SJCRH30 (cell line): Measurements from ENCODE around the gene APBB2. TPM values are rescaled to one million over a fixed set of nuclear protein-coding genes. Genes with fewer than 3 reads are reported as not detected.

Experiments used
- DNase-seq, 2 experiments: peaks; one replicate each; pipeline ENCODE4 v3.0.0-alpha.2; 2015 to 2020
- H3K27ac ChIP-seq: fragments of 250-450 bp; sonication (Bioruptor Pico); 2 replicates; pipeline ENCODE4 v1.5.1; 2020; ENCODE audit warnings: mild to moderate bottlenecking, moderate library complexity
- H3K27me3 ChIP-seq: fragments of 250-450 bp; sonication (Bioruptor Pico); 2 replicates; pipeline ENCODE4 v1.5.1; 2020; ENCODE audit warnings: mild to moderate bottlenecking, moderate library complexity
- H3K36me3 ChIP-seq: fragments of 250-450 bp; sonication (Bioruptor Pico); 2 replicates; pipeline ENCODE4 v1.5.1; 2020; ENCODE audit warnings: mild to moderate bottlenecking, moderate library complexity
- H3K4me1 ChIP-seq: fragments of 250-450 bp; sonication (Bioruptor Pico); 2 replicates; pipeline ENCODE4 v1.5.1; 2020; ENCODE audit warnings: mild to moderate bottlenecking, moderate library complexity
- H3K4me3 ChIP-seq: fragments of 250-450 bp; sonication (Bioruptor Pico); 2 replicates; pipeline ENCODE4 v1.5.1; 2020; ENCODE audit warnings: mild to moderate bottlenecking, moderate library complexity
- H3K9me3 ChIP-seq: fragments of 250-450 bp; sonication (Bioruptor Pico); replicated peaks from 2 replicates; pipeline ENCODE4 v1.5.1; 2020; ENCODE audit warnings: mild to moderate bottlenecking, moderate library complexity
- total RNA-seq: library from RNA; depleted of rRNA; stranded (reverse); fragments of >200 nt; shearing (Covaris generic); gene quantifications from 2 replicates; pipeline ENCODE4 v1.2.3, GENCODE V29; 2014

APBB2 gene
- total RNA-seq, 1 experiment from 2014 or later: 89.7 TPM

GRCh38 chr4:41209187-41209586 is 5.2 kb downstream of the APBB2 start:
- Histone ChIP-seq H3K36me3 (peaks cover 4% of the 10 kb centered on the region; the same call in 1 of the 2 replicates), H3K27me3 (no peaks in the 10 kb centered on the region), H3K9me3 (no peaks in the 10 kb centered on the region), H3K4me1 (peaks cover 33% of the 10 kb centered on the region), H3K27ac (no peak overlapping the region), H3K4me3 (no peak overlapping the region)
- DNase-seq: no peak

- no peak overlapping the region for H3K4me3 ChIP-seq
- H3K4me1 ChIP-seq: peaks cover 34% of the 10 kb centered on the region
- no peak for DNase-seq
- no peaks in the 10 kb centered on the region for H3K27me3 ChIP-seq
- H3K9me3 ChIP-seq: no peaks in the 10 kb centered on the region
- H3K27ac ChIP-seq: no peak overlapping the region
- peaks cover 4% of the 10 kb centered on the region; the same call in 1 of the 2 replicates for H3K36me3 ChIP-seq
Measured at GRCh38 chr4:41207291-41207831, 7.0 kb downstream of the APBB2 start.

- H3K9me3 ChIP-seq: no peaks in the 10 kb centered on the region
- peaks cover 31% of the 10 kb centered on the region for H3K4me1 ChIP-seq
- peak overlapping the region; percentile 43 for H3K27ac ChIP-seq
- H3K36me3 ChIP-seq: 0 out of 2 replicates have a peak, but pooled peaks cover 4% of the 10 kb centered on the region
- no peaks in the 10 kb centered on the region for H3K27me3 ChIP-seq
- H3K4me3 ChIP-seq: no peak overlapping the region
- DNase-seq: peak; percentile 12 to 50
Measured at GRCh38 chr4:41205854-41206460, 8.4 kb downstream of the APBB2 start.

GRCh38 chr4:41205130-41205529 is 9.2 kb downstream of the APBB2 start:
- peak in 1 of 2 experiments; percentile 42 for DNase-seq
- Histone ChIP-seq H3K4me3 (no peak overlapping the region), H3K27me3 (no peaks in the 10 kb centered on the region), H3K4me1 (peaks cover 31% of the 10 kb centered on the region), H3K9me3 (no peaks in the 10 kb centered on the region), H3K36me3 (0 out of 2 replicates have a peak, but pooled peaks cover 4% of the 10 kb centered on the region), H3K27ac (peak overlapping the region; percentile 43)

- H3K4me1 ChIP-seq: peaks cover 31% of the 10 kb centered on the region
- no peak overlapping the region for H3K4me3 ChIP-seq
- H3K9me3 ChIP-seq: no peaks in the 10 kb centered on the region
- peak; percentile 73 for DNase-seq
- H3K27me3 ChIP-seq: no peaks in the 10 kb centered on the region
- H3K27ac ChIP-seq: peak overlapping the region; percentile 43
- H3K36me3 ChIP-seq: 0 out of 2 replicates have a peak, but pooled peaks cover 4% of the 10 kb centered on the region
Measured at GRCh38 chr4:41204400-41204978, 9.9 kb downstream of the APBB2 start.

GRCh38 chr4:41203841-41204240 is 10.5 kb downstream of the APBB2 start:
- H3K27ac ChIP-seq: no peak overlapping the region
- H3K36me3 ChIP-seq: 0 out of 2 replicates have a peak, but pooled peaks cover 4% of the 10 kb centered on the region
- no peak overlapping the region for H3K4me3 ChIP-seq
- DNase-seq: no peak
- no peaks in the 10 kb centered on the region for H3K27me3 ChIP-seq
- H3K4me1 ChIP-seq: peaks cover 31% of the 10 kb centered on the region
- no peaks in the 10 kb centered on the region for H3K9me3 ChIP-seq

- Histone ChIP-seq H3K36me3 (0 out of 2 replicates have a peak, but pooled peaks cover 4% of the 10 kb centered on the region), H3K9me3 (no peaks in the 10 kb centered on the region), H3K4me3 (no peak overlapping the region), H3K4me1 (peaks cover 31% of the 10 kb centered on the region), H3K27ac (no peak overlapping the region), H3K27me3 (no peaks in the 10 kb centered on the region)
- DNase-seq: no peak
Measured at GRCh38 chr4:41202820-41203568, 11.3 kb downstream of the APBB2 start.

GRCh38 chr4:41202356-41202755 is 12.0 kb downstream of the APBB2 start:
- Histone ChIP-seq H3K9me3 (no peaks in the 10 kb centered on the region), H3K4me1 (peaks cover 31% of the 10 kb centered on the region), H3K4me3 (no peak overlapping the region), H3K27me3 (no peaks in the 10 kb centered on the region), H3K36me3 (0 out of 2 replicates have a peak, but pooled peaks cover 4% of the 10 kb centered on the region), H3K27ac (no peak overlapping the region)
- no peak for DNase-seq

GRCh38 chr4:41200486-41201017 is 13.8 kb downstream of the APBB2 start:
- Histone ChIP-seq H3K9me3 (no peaks in the 10 kb centered on the region), H3K4me3 (no peak overlapping the region), H3K27me3 (no peaks in the 10 kb centered on the region), H3K4me1 (peaks cover 20% of the 10 kb centered on the region), H3K36me3 (no peaks in the 10 kb centered on the region), H3K27ac (no peak overlapping the region)
- DNase-seq: no peak

- Histone ChIP-seq H3K4me3 (no peak overlapping the region), H3K36me3 (no peaks in the 10 kb centered on the region), H3K4me1 (peaks cover 12% of the 10 kb centered on the region), H3K9me3 (no peaks in the 10 kb centered on the region), H3K27ac (no peak overlapping the region), H3K27me3 (no peaks in the 10 kb centered on the region)
- no peak for DNase-seq
Measured at GRCh38 chr4:41199788-41200187, 14.6 kb downstream of the APBB2 start.

GRCh38 chr4:41197996-41198395 is 16.3 kb downstream of the APBB2 start:
- no peak overlapping the region for H3K27ac ChIP-seq
- no peak overlapping the region for H3K4me3 ChIP-seq
- H3K4me1 ChIP-seq: no peaks in the 10 kb centered on the region; the same call in 1 of the 2 replicates
- DNase-seq: no peak
- H3K27me3 ChIP-seq: no peaks in the 10 kb centered on the region
- no peaks in the 10 kb centered on the region; the same call in 1 of the 2 replicates for H3K36me3 ChIP-seq
- H3K9me3 ChIP-seq: no peaks in the 10 kb centered on the region

GRCh38 chr4:41197495-41197894 is 16.8 kb downstream of the APBB2 start:
- no peaks in the 10 kb centered on the region for H3K4me1 ChIP-seq
- no peaks in the 10 kb centered on the region; the same call in 1 of the 2 replicates for H3K36me3 ChIP-seq
- H3K4me3 ChIP-seq: no peak overlapping the region
- H3K27ac ChIP-seq: no peak overlapping the region
- no peaks in the 10 kb centered on the region; the same call in 1 of the 2 replicates for H3K9me3 ChIP-seq
- no peak for DNase-seq
- no peaks in the 10 kb centered on the region for H3K27me3 ChIP-seq

GRCh38 chr4:41196633-41197332 is 17.6 kb downstream of the APBB2 start:
- H3K27me3 ChIP-seq: no peaks in the 10 kb centered on the region
- no peak overlapping the region for H3K4me3 ChIP-seq
- no peak overlapping the region for H3K27ac ChIP-seq
- no peaks in the 10 kb centered on the region for H3K4me1 ChIP-seq
- H3K36me3 ChIP-seq: no peaks in the 10 kb centered on the region; the same call in 1 of the 2 replicates
- DNase-seq: no peak
- peaks cover 2% of the 10 kb centered on the region for H3K9me3 ChIP-seq

GRCh38 chr4:41192136-41192535 is 22.2 kb downstream of the APBB2 start:
- peaks cover 6% of the 10 kb centered on the region for H3K9me3 ChIP-seq
- no peaks in the 10 kb centered on the region; the same call in 1 of the 2 replicates for H3K36me3 ChIP-seq
- H3K4me3 ChIP-seq: no peak overlapping the region
- H3K27me3 ChIP-seq: no peaks in the 10 kb centered on the region
- H3K4me1 ChIP-seq: no peaks in the 10 kb centered on the region
- H3K27ac ChIP-seq: no peak overlapping the region
- no peak for DNase-seq
